Measurements from ENCODE around the gene AUTS2.

AUTS2 gene

GRCh38 chr7:70257921-70258320 is 659.6 kb downstream of the AUTS2 start:
- Histone ChIP-seq H3K4me3 (ENCODE audit: low read depth, low read length, poor library complexity, severe bottlenecking) (no peak overlapping the region), H3K27me3 (ENCODE audit: insufficient read depth, low read length) (no peaks in the 10 kb centered on the region), H4K20me1 (ENCODE audit: insufficient read depth, low read length) (no peaks in the 10 kb centered on the region), H3K36me3 (ENCODE audit: insufficient read depth, low read length) (no peaks in the 10 kb centered on the region), H3F3A (ENCODE audit: insufficient read depth, low read length) (no peaks in the 10 kb centered on the region), H3K9me3 (ENCODE audit: low read length) (no peaks in the 10 kb centered on the region), H3K4me2 (ENCODE audit: low read length) (no peak overlapping the region), H3K9ac (ENCODE audit: low read length) (no peak overlapping the region), H3K4me1 (ENCODE audit: insufficient read depth, low read length, severe bottlenecking) (no peaks in the 10 kb centered on the region), H3K27ac (ENCODE audit: low read depth, low read length, poor library complexity, severe bottlenecking) (no peak overlapping the region), H2AFZ (ENCODE audit: low read length) (no peak overlapping the region), H3K9me2 (ENCODE audit: low read depth, low read length) (no peaks in the 10 kb centered on the region), H3K79me2 (ENCODE audit: insufficient read depth, low read length) (no peaks in the 10 kb centered on the region)
- TF ChIP-seq EZH2 (IDR thresholded peaks at IDR 0.05; ENCODE audit: borderline replicate concordance, low read length) (no peak), CTCF (IDR thresholded peaks at IDR 0.05; ENCODE audit: low read length) (no peak)

GRCh38 chr7:70259502-70259901 is 661.2 kb downstream of the AUTS2 start:
- Histone ChIP-seq H3K9ac (ENCODE audit: low read length) (no peak overlapping the region), H3K9me3 (ENCODE audit: low read length) (no peaks in the 10 kb centered on the region), H3K4me3 (ENCODE audit: low read depth, low read length, poor library complexity, severe bottlenecking) (no peak overlapping the region), H3K9me2 (ENCODE audit: low read depth, low read length) (no peaks in the 10 kb centered on the region), H3F3A (ENCODE audit: insufficient read depth, low read length) (no peaks in the 10 kb centered on the region; the same call in 1 of the 2 replicates), H3K27ac (ENCODE audit: low read depth, low read length, poor library complexity, severe bottlenecking) (no peak overlapping the region), H3K4me2 (ENCODE audit: low read length) (no peak overlapping the region), H3K79me2 (ENCODE audit: insufficient read depth, low read length) (no peaks in the 10 kb centered on the region), H3K4me1 (ENCODE audit: insufficient read depth, low read length, severe bottlenecking) (no peaks in the 10 kb centered on the region), H4K20me1 (ENCODE audit: insufficient read depth, low read length) (no peaks in the 10 kb centered on the region), H3K36me3 (ENCODE audit: insufficient read depth, low read length) (no peaks in the 10 kb centered on the region), H3K27me3 (ENCODE audit: insufficient read depth, low read length) (no peaks in the 10 kb centered on the region), H2AFZ (ENCODE audit: low read length) (no peak overlapping the region)
- TF ChIP-seq CTCF (IDR thresholded peaks at IDR 0.05; ENCODE audit: low read length) = no peak
- TF ChIP-seq EZH2 (IDR thresholded peaks at IDR 0.05; ENCODE audit: borderline replicate concordance, low read length) = no peak

DNA sequence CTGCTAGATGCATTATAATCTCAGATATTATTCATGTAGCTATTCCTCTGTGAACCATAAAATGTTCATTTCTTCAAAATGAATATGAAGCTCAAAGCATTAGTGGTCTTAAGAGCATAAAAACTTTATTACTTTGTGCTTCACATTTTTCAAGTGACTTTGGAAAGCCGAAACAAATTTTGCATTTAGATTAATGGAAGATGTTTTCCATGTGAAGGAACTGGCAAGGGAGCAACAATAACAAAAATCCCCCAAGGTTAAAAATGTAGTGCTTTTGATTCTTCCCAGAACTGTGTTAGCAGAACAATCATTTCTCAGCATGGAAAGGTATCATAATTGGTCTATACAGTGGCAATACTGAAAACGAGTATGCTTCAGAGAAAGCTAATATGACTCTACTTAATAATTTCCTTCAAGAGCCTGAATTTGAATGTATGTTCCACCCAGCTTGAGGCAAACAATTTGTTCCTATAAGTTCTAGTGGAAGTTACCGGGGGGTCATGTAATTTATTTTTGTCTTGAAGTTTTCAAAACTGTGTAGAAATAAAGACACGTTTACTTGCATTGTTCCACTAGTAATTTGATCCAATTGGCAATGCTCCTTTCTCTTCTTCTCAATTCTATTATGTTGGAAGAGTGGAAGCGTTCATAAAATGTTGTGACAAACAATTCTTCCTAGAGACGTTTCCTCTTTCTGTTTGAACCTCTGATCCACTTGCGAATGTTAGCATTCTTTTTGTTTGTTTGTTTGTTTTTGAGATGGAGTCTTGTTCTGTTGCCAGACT is 665.4 kb downstream of the AUTS2 start:
- Histone ChIP-seq H3K4me1 (ENCODE audit: insufficient read depth, low read length, severe bottlenecking) (no peaks in the 10 kb centered on the region), H3K27me3 (ENCODE audit: insufficient read depth, low read length) (no peaks in the 10 kb centered on the region), H4K20me1 (ENCODE audit: insufficient read depth, low read length) (no peaks in the 10 kb centered on the region), H3K9me3 (ENCODE audit: low read length) (no peaks in the 10 kb centered on the region), H2AFZ (ENCODE audit: low read length) (no peak overlapping the region), H3K4me2 (ENCODE audit: low read length) (no peak overlapping the region), H3K9me2 (ENCODE audit: low read depth, low read length) (no peaks in the 10 kb centered on the region), H3K4me3 (ENCODE audit: low read depth, low read length, poor library complexity, severe bottlenecking) (no peak overlapping the region), H3K27ac (ENCODE audit: low read depth, low read length, poor library complexity, severe bottlenecking) (no peak overlapping the region), H3F3A (ENCODE audit: insufficient read depth, low read length) (no peaks in the 10 kb centered on the region; the same call in 1 of the 2 replicates), H3K79me2 (ENCODE audit: insufficient read depth, low read length) (no peaks in the 10 kb centered on the region), H3K9ac (ENCODE audit: low read length) (no peak overlapping the region), H3K36me3 (ENCODE audit: insufficient read depth, low read length) (no peaks in the 10 kb centered on the region)
- TF ChIP-seq CTCF (IDR thresholded peaks at IDR 0.05; ENCODE audit: low read length) (no peak), EZH2 (IDR thresholded peaks at IDR 0.05; ENCODE audit: borderline replicate concordance, low read length) (no peak)

Measured in OCI-LY1 (cell line).